Ishikawa (cell line): ENCODE results near the gene SIPA1.

Source experiments
- RAD21 ChIP-seq: IDR thresholded peaks from 2 replicates; pipeline ENCODE4 v1.6.1; 2012; ENCODE audit warnings: low read depth
- TAF1 ChIP-seq: IDR thresholded peaks from 2 replicates; pipeline ENCODE4 v1.6.1; 2012; ENCODE audit warnings: low read depth, mild to moderate bottlenecking
- ZBTB7A ChIP-seq: IDR thresholded peaks from 2 replicates; pipeline ENCODE4 v1.6.1; 2012; ENCODE audit warnings: low read depth
- TF ChIP-seq, protein P1 (sequence below): IDR thresholded peaks from 2 replicates; pipeline ENCODE4 v1.6.1; 2012; ENCODE audit warnings: low read depth, mild to moderate bottlenecking

DNA sequence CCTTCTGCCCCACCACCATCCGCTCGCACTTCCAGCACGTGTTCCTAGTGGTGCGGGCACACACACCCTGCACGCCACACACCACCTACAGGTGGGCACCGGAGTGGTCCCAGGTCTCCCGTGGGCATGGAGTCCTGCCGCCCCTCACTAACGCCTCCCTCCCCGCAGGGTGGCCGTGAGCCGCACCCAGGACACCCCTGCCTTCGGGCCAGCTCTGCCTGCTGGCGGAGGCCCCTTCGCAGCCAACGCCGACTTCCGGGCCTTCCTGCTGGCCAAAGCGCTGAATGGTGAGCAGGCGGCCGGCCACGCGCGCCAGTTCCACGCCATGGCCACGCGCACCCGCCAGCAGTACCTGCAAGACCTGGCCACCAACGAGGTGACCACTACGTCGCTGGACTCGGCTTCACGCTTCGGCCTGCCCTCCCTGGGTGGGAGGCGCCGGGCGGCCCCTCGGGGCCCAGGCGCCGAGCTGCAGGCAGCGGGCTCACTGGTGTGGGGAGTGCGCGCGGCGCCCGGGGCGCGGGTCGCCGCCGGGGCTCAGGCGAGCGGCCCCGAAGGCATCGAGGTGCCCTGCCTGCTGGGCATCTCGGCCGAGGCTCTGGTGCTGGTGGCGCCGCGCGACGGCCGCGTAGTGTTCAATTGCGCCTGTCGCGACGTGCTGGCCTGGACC lies 8.5 kb downstream of the SIPA1 start:
- TF ChIP-seq ZBTB7A (no peak), TAF1 (no peak), RAD21 (no peak)
- TF ChIP-seq, protein P1, sequence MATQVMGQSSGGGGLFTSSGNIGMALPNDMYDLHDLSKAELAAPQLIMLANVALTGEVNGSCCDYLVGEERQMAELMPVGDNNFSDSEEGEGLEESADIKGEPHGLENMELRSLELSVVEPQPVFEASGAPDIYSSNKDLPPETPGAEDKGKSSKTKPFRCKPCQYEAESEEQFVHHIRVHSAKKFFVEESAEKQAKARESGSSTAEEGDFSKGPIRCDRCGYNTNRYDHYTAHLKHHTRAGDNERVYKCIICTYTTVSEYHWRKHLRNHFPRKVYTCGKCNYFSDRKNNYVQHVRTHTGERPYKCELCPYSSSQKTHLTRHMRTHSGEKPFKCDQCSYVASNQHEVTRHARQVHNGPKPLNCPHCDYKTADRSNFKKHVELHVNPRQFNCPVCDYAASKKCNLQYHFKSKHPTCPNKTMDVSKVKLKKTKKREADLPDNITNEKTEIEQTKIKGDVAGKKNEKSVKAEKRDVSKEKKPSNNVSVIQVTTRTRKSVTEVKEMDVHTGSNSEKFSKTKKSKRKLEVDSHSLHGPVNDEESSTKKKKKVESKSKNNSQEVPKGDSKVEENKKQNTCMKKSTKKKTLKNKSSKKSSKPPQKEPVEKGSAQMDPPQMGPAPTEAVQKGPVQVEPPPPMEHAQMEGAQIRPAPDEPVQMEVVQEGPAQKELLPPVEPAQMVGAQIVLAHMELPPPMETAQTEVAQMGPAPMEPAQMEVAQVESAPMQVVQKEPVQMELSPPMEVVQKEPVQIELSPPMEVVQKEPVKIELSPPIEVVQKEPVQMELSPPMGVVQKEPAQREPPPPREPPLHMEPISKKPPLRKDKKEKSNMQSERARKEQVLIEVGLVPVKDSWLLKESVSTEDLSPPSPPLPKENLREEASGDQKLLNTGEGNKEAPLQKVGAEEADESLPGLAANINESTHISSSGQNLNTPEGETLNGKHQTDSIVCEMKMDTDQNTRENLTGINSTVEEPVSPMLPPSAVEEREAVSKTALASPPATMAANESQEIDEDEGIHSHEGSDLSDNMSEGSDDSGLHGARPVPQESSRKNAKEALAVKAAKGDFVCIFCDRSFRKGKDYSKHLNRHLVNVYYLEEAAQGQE: no peak
